HepG2 (cell line): ENCODE measurements around the gene GLIS1. TPM values are rescaled to one million over a fixed set of nuclear protein-coding genes. Genes with fewer than 3 reads are reported as not detected.

Experiments used
- ATAC-seq: fragments of 200-7000 bp; cut with Tn5 transposase; 3 replicates; pipeline ENCODE4 v1.9.1; 2020; ENCODE audit warnings: mild to moderate bottlenecking, moderate library complexity
- BruUV-seq: library from RNA; stranded (reverse); fragments of 400-500 nt; replicated peaks from 2 replicates; lab custom pipeline; 2021; lab: Mats Ljungman, UMichigan
- CTCF ChIA-PET: fragments of 300-600 bp; formaldehyde crosslinking; extraction: SDS; loops from one replicate; lab custom pipeline; 2021; ENCODE audit warnings: low total read pairs, inconsistent platforms, low intra/inter-chr PET ratio; lab: Yijun Ruan, JAX
- POLR2A ChIA-PET: fragments of 350-600 bp; sonication (Branson Sonifier 250); formaldehyde crosslinking; loops from one replicate; lab custom pipeline; 2020; ENCODE audit warnings: antibody characterized with exemption, inconsistent platforms; lab: Yijun Ruan, JAX
- DNase-seq: peaks from one replicate; pipeline ENCODE4 v3.0.0-alpha.2; 2015; ENCODE audit warnings: low spot score
- FAIRE-seq: peaks from 3 replicates; lab custom pipeline; 2011; peaks lifted over from hg19 to GRCh38; lab: Jason Lieb, UNC
- H2AFZ ChIP-seq: one replicate; pipeline ENCODE4 v1.6.1; 2011; ENCODE audit warnings: low read length, inconsistent platforms
- H3K27ac ChIP-seq: fragments of 300-600 bp; 3 replicates; pipeline ENCODE4 v1.8.0; 2011; ENCODE audit warnings: mixed run types, mild to moderate bottlenecking, mixed read lengths, low read length, inconsistent platforms; ENCODE audit not compliant: insufficient read depth; ENCODE audit errors: extremely low read length
- H3K27me3 ChIP-seq, 2 experiments: fragments of 200-600 bp in 1 of 2; 2 replicates in 1 of 2; 3 replicates in 1 of 2; pipeline versions ENCODE4 v1.6.0 to v1.8.0; 2011; ENCODE audit warnings: low read length in 2 of 2, mild to moderate bottlenecking in 2 of 2, moderate library complexity in 2 of 2, inconsistent platforms in 1 of 2; ENCODE audit not compliant: insufficient read depth in 2 of 2, control insufficient read depth in 1 of 2
- H3K36me3 ChIP-seq, 2 experiments: fragments of 200-600 bp in 1 of 2; replicated peaks in 1 of 2; 2 replicates in 1 of 2; 3 replicates in 1 of 2; pipeline versions ENCODE4 v1.5.1 to v1.8.0; 2011; ENCODE audit warnings: low read length in 2 of 2, inconsistent platforms in 1 of 2; ENCODE audit not compliant: insufficient read depth in 2 of 2, control insufficient read depth in 1 of 2
- H3K4me1 ChIP-seq: 2 replicates; pipeline ENCODE4 v1.5.1; 2012; ENCODE audit warnings: low read length, inconsistent platforms; ENCODE audit not compliant: insufficient read depth
- H3K4me2 ChIP-seq: 2 replicates; pipeline ENCODE4 v1.6.0; 2011; ENCODE audit warnings: low read depth, low read length, inconsistent platforms
- H3K4me3 ChIP-seq, 3 experiments: fragments of 200-600 bp in 1 of 3; sonication (generic), shearing (Covaris generic) in 1 of 3; replicated peaks in 1 of 3; 2 replicates each; pipeline ENCODE4 v1.5.1; 2011 to 2016; ENCODE audit warnings: low read length in 3 of 3, inconsistent platforms in 2 of 3, low read depth in 2 of 3, mild to moderate bottlenecking in 2 of 3, control low read depth in 1 of 3, mixed read lengths in 1 of 3; ENCODE audit not compliant: insufficient read depth in 1 of 3
- H3K79me2 ChIP-seq: one replicate; pipeline ENCODE4 v1.6.1; 2011; ENCODE audit warnings: low read length, inconsistent platforms; ENCODE audit not compliant: insufficient read depth
- H3K9ac ChIP-seq: 2 replicates; pipeline ENCODE4 v1.6.0; 2011; ENCODE audit warnings: mild to moderate bottlenecking, low read depth, low read length, inconsistent platforms; ENCODE audit not compliant: insufficient read depth
- H3K9me3 ChIP-seq: 2 replicates; pipeline ENCODE4 v1.5.1; 2012; ENCODE audit warnings: mild to moderate bottlenecking, low read length
- H4K20me1 ChIP-seq: 2 replicates; pipeline ENCODE4 v1.6.0; 2011; ENCODE audit warnings: inconsistent platforms, mild to moderate bottlenecking, low read length, moderate library complexity; ENCODE audit not compliant: insufficient read depth
- ARHGAP35 ChIP-seq: sonication (generic); formaldehyde crosslinking; IDR thresholded peaks from 2 replicates; pipeline ENCODE4 v1.9.0; 2022; ENCODE audit warnings: mild to moderate bottlenecking, inconsistent platforms, moderate library complexity, missing genetic modification reagents, borderline replicate concordance
- HNF4A ChIP-seq: sonication (generic); formaldehyde crosslinking; IDR thresholded peaks from 2 replicates; pipeline ENCODE4 v1.4.0; 2020; ENCODE audit warnings: missing genetic modification reagents
- IRX3 ChIP-seq: sonication (generic); formaldehyde crosslinking; IDR thresholded peaks from 2 replicates; pipeline ENCODE4 v1.8.1; 2023; ENCODE audit warnings: mild to moderate bottlenecking, low read depth, missing genetic modification reagents, borderline replicate concordance
- JDP2 ChIP-seq: sonication (generic); formaldehyde crosslinking; IDR thresholded peaks from 2 replicates; pipeline ENCODE4 v1.8.1; 2022; ENCODE audit warnings: missing genetic modification reagents, borderline replicate concordance
- NFE2L2 ChIP-seq: fragments of 150-350 bp; IDR thresholded peaks from 2 replicates; pipeline ENCODE4 v1.6.1; 2014; ENCODE audit warnings: low read length
- ZBTB38 ChIP-seq: sonication (generic); formaldehyde crosslinking; IDR thresholded peaks from 2 replicates; pipeline ENCODE4 v1.5.1; 2020; ENCODE audit warnings: mild to moderate bottlenecking, missing genetic modification reagents
- ZNF597 ChIP-seq: sonication (generic); formaldehyde crosslinking; IDR thresholded peaks from 2 replicates; pipeline ENCODE4 v1.5.0; 2020; ENCODE audit warnings: missing genetic modification reagents
- WGBS: methylation state at CpG from one replicate; pipeline ENCODE4 v1.1.6; 2017; ENCODE audit warnings: low lambda C conversion rate; 5-methylcytosine and 5-hydroxymethylcytosine counted together
- in situ Hi-C: cut with HindIII; loops from 2 replicates; pipeline ENCODE4 v1.10.0; 2017; ENCODE audit warnings: low pct_unique_long_range_greater_than_20kb; ENCODE audit not compliant: extremely low pct_ligation_motif_present
- intact Hi-C: fragments of 100-400 bp; cut with micrococcal nuclease; formaldehyde crosslinking; loops from one replicate; pipeline ENCODE4 v1.10.0; 2022; ENCODE audit not compliant: unreplicated experiment
- polyA plus RNA-seq, 8 experiments: library from polyadenylated mRNA; depleted of rRNA in 3 of 8; stranded (reverse) in 7 of 8; unstranded in 1 of 8; fragments of >200 nt; fragmentation: Illumina TruSeq in 4 of 8; extraction: Trizol in 4 of 8; gene quantifications; 2 replicates each; pipeline versions ENCODE4 v1.2.1 to v1.2.3, GENCODE V29; 2011 to 2016; ENCODE audit warnings: low read depth in 4 of 8, missing spikeins in 1 of 8, mixed read lengths in 1 of 8; ENCODE audit not compliant: insufficient read depth in 1 of 8
- total RNA-seq, 5 experiments: library from RNA; depleted of rRNA; stranded (reverse); fragments of >200 nt; fragmentation: Illumina TruSeq; extraction: Trizol; gene quantifications; 2 replicates each; pipeline ENCODE4 v1.2.3, GENCODE V29; 2016; ENCODE audit warnings: low read depth in 1 of 5

Gene GLIS1
- total and polyA plus RNA-seq, 2 of the 13 experiments (the other 11 are each of a cell fraction or from before 2014, with no cell fraction given), result 0.03 TPM; not detected in 1

- FAIRE-seq, result no peak
- Histone ChIP-seq H3K27ac (no peak overlapping the region), H3K27me3 (peaks cover 0 to 83% of the 10 kb centered on the region in 2 experiments; a peak in 4 of 5 replicates), H3K4me1 (no peaks in the 10 kb centered on the region), H3K4me3 (no peak overlapping the region), H3K36me3 (no peaks in the 10 kb centered on the region), H4K20me1 (no peaks in the 10 kb centered on the region), H3K9ac (no peak overlapping the region), H3K4me2 (no peak overlapping the region), H2AFZ (no peak overlapping the region), H3K79me2 (no peaks in the 10 kb centered on the region), H3K9me3 (no peaks in the 10 kb centered on the region)
- ChIA-PET CTCF (no interaction called here), POLR2A (no interaction called here)
- BruUV-seq, result no TSS peak
- no peak for DNase-seq
- intact Hi-C loops (no loop called here), in situ Hi-C loops (no loop called here)
- 19% methylated on average over 5 of the region's 10 CpGs for WGBS
- TF ChIP-seq HNF4A (CRISPR knock-in tag) (no peak), JDP2 (CRISPR knock-in tag) (no peak), ZNF597 (no peak), NFE2L2 (no peak), ZBTB38 (CRISPR knock-in tag) (no peak), IRX3 (CRISPR knock-in tag) (no peak), ARHGAP35 (CRISPR knock-in tag) (no peak)
- no peak for ATAC-seq
Measured at GRCh38 chr1:53731043-53731600, 7.8 kb downstream of the GLIS1 start.
